Measurements from ENCODE around the gene C1orf50.
A peak's percentile ranks its signal among the peaks of the same experiment; 100 is the strongest.
"Not testable (repeated sequence)": the region's sequence is repeated elsewhere in the genome, so short reads cannot be mapped to it uniquely, and the experiment has no call there.

Gene C1orf50

GRCh38 chr1:42740851-42741580, 26.0 kb upstream of the C1orf50 start:
- DNase-seq: no peak

- DNase-seq: no peak
These were observed 25.3 kb upstream of the C1orf50 start for GRCh38 chr1:42741706-42742105.

- DNase-seq: no peak
These were observed 24.9 kb upstream of the C1orf50 start for GRCh38 chr1:42742141-42742540.

GRCh38 chr1:42742617-42743316, 24.3 kb upstream of the C1orf50 start:
- DNase-seq: no peak

GRCh38 chr1:42743317-42744147, 23.5 kb upstream of the C1orf50 start:
- no peak for DNase-seq

GRCh38 chr1:42744148-42744413, 23.0 kb upstream of the C1orf50 start:
- DNase-seq: no peak

GRCh38 chr1:42745851-42746250, 21.2 kb upstream of the C1orf50 start:
- no peak for DNase-seq

- DNase-seq: no peak
These were observed 20.5 kb upstream of the C1orf50 start for GRCh38 chr1:42746436-42747105.

GRCh38 chr1:42747125-42747524, 19.9 kb upstream of the C1orf50 start:
- DNase-seq: peak; percentile 37 to 40

- no peak for DNase-seq
These were observed 19.0 kb upstream of the C1orf50 start for GRCh38 chr1:42748021-42748420.

GRCh38 chr1:42748461-42749410, 18.3 kb upstream of the C1orf50 start:
- no peak for DNase-seq

GRCh38 chr1:42750041-42750440, 17.0 kb upstream of the C1orf50 start:
- no peak for DNase-seq

GRCh38 chr1:42751511-42752070, 15.5 kb upstream of the C1orf50 start:
- not testable (repeated sequence) for DNase-seq

- DNase-seq: no peak
These were observed 14.8 kb upstream of the C1orf50 start for GRCh38 chr1:42752284-42752683.

GRCh38 chr1:42753070-42753469, 14.0 kb upstream of the C1orf50 start:
- no peak for DNase-seq

- peak; percentile 66 to 78 for DNase-seq
These were observed 9.8 kb upstream of the C1orf50 start for GRCh38 chr1:42756956-42757891.

GRCh38 chr1:42757892-42758275, 9.2 kb upstream of the C1orf50 start:
- no peak for DNase-seq

GRCh38 chr1:42758641-42759040, 8.4 kb upstream of the C1orf50 start:
- DNase-seq: no peak

- peak in 1 of 2 experiments; percentile 10 for DNase-seq
These were observed 7.9 kb upstream of the C1orf50 start for GRCh38 chr1:42759114-42759513.

GRCh38 chr1:42761567-42761966, 5.5 kb upstream of the C1orf50 start:
- no peak for DNase-seq

GRCh38 chr1:42762269-42762668, 4.8 kb upstream of the C1orf50 start:
- no peak for DNase-seq
